SK-N-SH (cell line): ENCODE data around the gene ZNF429. TPM values are rescaled to one million over a fixed set of nuclear protein-coding genes. Genes with fewer than 3 reads are reported as not detected.

Experiments
- CTCF ChIA-PET: fragments of 300-600, 350-600 bp; formaldehyde crosslinking; extraction: SDS; loops from one replicate; lab custom pipeline; 2021; lab: Yijun Ruan, JAX
- POLR2A ChIA-PET: fragments of 350-600 bp; sonication (Branson Sonifier 250); formaldehyde crosslinking; extraction: SDS; loops from one replicate; lab custom pipeline; 2020; ENCODE audit warnings: antibody characterized with exemption, inconsistent platforms; lab: Yijun Ruan, JAX
- DNase-seq: peaks from one replicate; pipeline ENCODE4 v3.0.0; 2012
- H2AFZ ChIP-seq: fragments of 200-600 bp; sonication (generic); 2 replicates; pipeline ENCODE4 v1.8.1; 2016; ENCODE audit warnings: antibody characterized with exemption, mild to moderate bottlenecking, low read depth
- H3F3A ChIP-seq: fragments of 200-600 bp; sonication (generic); replicated peaks from 2 replicates; pipeline ENCODE3; 2016; ENCODE audit warnings: antibody characterized with exemption, mild to moderate bottlenecking; ENCODE audit not compliant: insufficient read depth
- H3K27ac ChIP-seq, 2 experiments: fragments of 200-500 bp in 1 of 2; fragments of 200-600 bp in 1 of 2; sonication (Bioruptor generic) in 1 of 2; sonication (generic), shearing (Covaris generic) in 1 of 2; 2 replicates each; pipeline versions ENCODE4 v1.5.1 to v1.6.1; 2014 to 2016; ENCODE audit warnings: low read depth in 2 of 2, inconsistent platforms in 1 of 2, low read length in 1 of 2, mild to moderate bottlenecking in 1 of 2, mixed read lengths in 1 of 2
- H3K27me3 ChIP-seq: fragments of 200-600 bp; sonication (generic), shearing (Covaris generic); 2 replicates; pipeline ENCODE4 v1.6.1; 2016; ENCODE audit warnings: mixed run types; ENCODE audit not compliant: insufficient read depth
- H3K36me3 ChIP-seq, 2 experiments: fragments of 200-500 bp in 1 of 2; fragments of 200-600 bp in 1 of 2; sonication (Bioruptor generic) in 1 of 2; sonication (generic) in 1 of 2; replicated peaks in 1 of 2; 2 replicates each; pipeline versions ENCODE3 to v1.5.1; 2014 to 2016; ENCODE audit warnings: low read length in 1 of 2, mild to moderate bottlenecking in 1 of 2; ENCODE audit not compliant: insufficient read depth in 2 of 2, control insufficient read depth in 1 of 2
- H3K4me1 ChIP-seq, 2 experiments: fragments of 200-500 bp in 1 of 2; fragments of 200-600 bp in 1 of 2; sonication (Bioruptor generic) in 1 of 2; sonication (generic), shearing (Covaris generic) in 1 of 2; 2 replicates each; pipeline versions ENCODE4 v1.5.1 to v1.6.1; 2014 to 2016; ENCODE audit warnings: low read depth in 1 of 2, low read length in 1 of 2, mixed run types in 1 of 2; ENCODE audit not compliant: insufficient read depth in 2 of 2, control insufficient read depth in 1 of 2
- H3K4me2 ChIP-seq: fragments of 200-600 bp; sonication (generic), shearing (Covaris generic); 2 replicates; pipeline ENCODE4 v1.6.1; 2017; ENCODE audit warnings: mixed run types
- H3K4me3 ChIP-seq, 2 experiments: fragments of 200-500 bp in 1 of 2; fragments of 200-600 bp in 1 of 2; sonication (Bioruptor generic) in 1 of 2; sonication (generic), shearing (Covaris generic) in 1 of 2; 2 replicates each; pipeline versions ENCODE4 v1.5.1 to v1.8.1; 2014 to 2016; ENCODE audit warnings: low read depth in 2 of 2, inconsistent platforms in 1 of 2, low read length in 1 of 2, mild to moderate bottlenecking in 1 of 2, mixed read lengths in 1 of 2, moderate library complexity in 1 of 2
- H3K79me2 ChIP-seq: fragments of 200-600 bp; sonication (generic); 2 replicates; pipeline ENCODE4 v1.8.1; 2017; ENCODE audit warnings: mild to moderate bottlenecking; ENCODE audit not compliant: insufficient read depth
- H3K9ac ChIP-seq: fragments of 200-600 bp; sonication (generic); 2 replicates; pipeline ENCODE4 v1.6.1; 2017; ENCODE audit warnings: mixed run types
- H3K9me2 ChIP-seq: fragments of 200-600 bp; sonication (generic); 2 replicates; pipeline ENCODE4 v1.6.1; 2017; ENCODE audit warnings: mixed run types
- H3K9me3 ChIP-seq: fragments of 200-600 bp; sonication (generic); 2 replicates; pipeline ENCODE4 v1.6.1; 2017; ENCODE audit warnings: mixed run types, mild to moderate bottlenecking, moderate library complexity
- H4K20me1 ChIP-seq: fragments of 200-600 bp; sonication (generic); 2 replicates; pipeline ENCODE4 v1.6.1; 2017; ENCODE audit warnings: mild to moderate bottlenecking, mixed run types; ENCODE audit not compliant: insufficient read depth
- ELF1 ChIP-seq: IDR thresholded peaks from 2 replicates; pipeline ENCODE4 v1.4.0; 2012
- FOXJ3 ChIP-seq: sonication (generic); formaldehyde crosslinking; IDR thresholded peaks from 2 replicates; pipeline ENCODE4 v1.5.1; 2020; ENCODE audit warnings: mild to moderate bottlenecking, missing genetic modification reagents
- FOXM1 ChIP-seq: IDR thresholded peaks from 2 replicates; pipeline ENCODE4 v1.4.0; 2012; ENCODE audit warnings: low read depth, mild to moderate bottlenecking
- GABPA ChIP-seq: IDR thresholded peaks from 2 replicates; pipeline ENCODE4 v1.4.0; 2012; ENCODE audit warnings: low read depth, mild to moderate bottlenecking
- GATA2 ChIP-seq: sonication (generic); formaldehyde crosslinking; IDR thresholded peaks from 2 replicates; pipeline ENCODE4 v1.5.0; 2020; ENCODE audit warnings: mild to moderate bottlenecking, missing genetic modification reagents
- MXI1 ChIP-seq: IDR thresholded peaks from 2 replicates; pipeline ENCODE4 v1.6.1; 2012; ENCODE audit warnings: mild to moderate bottlenecking, low read depth, low read length, improper control_type of control experiment
- NFIC ChIP-seq: IDR thresholded peaks from 2 replicates; pipeline ENCODE4 v1.4.0; 2012; ENCODE audit warnings: borderline replicate concordance
- POLR2AphosphoS5 ChIP-seq: IDR thresholded peaks from 2 replicates; pipeline ENCODE4 v1.6.1; 2012; ENCODE audit warnings: low read depth, low read length
- RCOR1 ChIP-seq: fragments of 150-350 bp; IDR thresholded peaks from 2 replicates; pipeline ENCODE4 v1.6.1; 2017; ENCODE audit warnings: antibody characterized with exemption, low read length
- RXRA ChIP-seq: IDR thresholded peaks from 2 replicates; pipeline ENCODE4 v1.4.0; 2012; ENCODE audit warnings: low read depth, mild to moderate bottlenecking, borderline replicate concordance
- SIN3A ChIP-seq: IDR thresholded peaks from 2 replicates; pipeline ENCODE4 v1.6.1; 2012; ENCODE audit warnings: low read depth, mild to moderate bottlenecking, low read length, moderate library complexity, borderline replicate concordance
- SMC3 ChIP-seq: IDR thresholded peaks from 2 replicates; pipeline ENCODE4 v1.6.1; 2012; ENCODE audit warnings: low read depth, low read length, improper control_type of control experiment
- TAF1 ChIP-seq: IDR thresholded peaks from 2 replicates; pipeline ENCODE4 v1.6.1; 2012; ENCODE audit warnings: low read depth, mild to moderate bottlenecking, low read length, moderate library complexity, borderline replicate concordance
- WGBS: methylation state at CpG from one replicate; pipeline ENCODE4 v1.1.6; 2017; ENCODE audit warnings: low lambda C conversion rate; 5-methylcytosine and 5-hydroxymethylcytosine counted together
- polyA plus RNA-seq, 3 experiments: library from polyadenylated mRNA; depleted of rRNA; stranded (reverse); fragments of >200 nt; gene quantifications; 2 replicates each; pipeline ENCODE4 v1.2.3, GENCODE V29; 2012
- TF ChIP-seq, protein P1 (sequence below): IDR thresholded peaks from 2 replicates; pipeline ENCODE4 v1.4.0; 2012; ENCODE audit warnings: low read depth, borderline replicate concordance
- TF ChIP-seq, protein P2 (sequence below): IDR thresholded peaks from 2 replicates; pipeline ENCODE4 v1.4.0; 2012; ENCODE audit warnings: low read depth
- TF ChIP-seq, protein P3 (sequence below): IDR thresholded peaks from 2 replicates; pipeline ENCODE4 v1.4.0; 2012; ENCODE audit warnings: low read depth, borderline replicate concordance
- TF ChIP-seq, protein P4 (sequence below): fragments of 200-600 bp; sonication (generic); IDR thresholded peaks from 2 replicates; pipeline ENCODE4 v1.6.1; 2017; ENCODE audit warnings: antibody characterized with exemption, mild to moderate bottlenecking, moderate library complexity

Gene ZNF429
- polyA plus RNA-seq, 1 of the 3 experiments (the other 2 are of a cell fraction), result 5.6 TPM

DNA sequence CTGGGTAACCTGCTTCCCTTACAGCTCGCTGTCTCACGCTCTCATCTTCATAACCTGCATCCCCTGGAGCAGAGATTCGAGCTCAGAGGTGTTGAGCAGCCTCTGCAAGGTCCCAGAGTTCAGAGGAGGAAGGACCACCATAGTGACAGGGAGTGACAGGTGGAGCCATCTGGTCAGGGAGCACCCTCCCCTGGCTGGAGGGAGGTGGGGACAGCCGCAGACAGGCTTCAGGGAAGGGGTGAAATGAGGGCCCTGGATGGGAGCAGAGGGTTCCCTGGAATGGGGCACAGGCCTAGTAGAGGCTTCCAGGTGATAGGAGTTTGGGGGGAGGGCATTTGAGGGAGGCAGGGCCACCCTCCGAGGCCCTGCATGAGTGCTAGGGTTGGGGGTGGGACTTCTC, 82.1 kb downstream of the ZNF429 start:
- Histone ChIP-seq H3K4me1 (no peaks in the 10 kb centered on the region; a peak in 1 of 4 replicates), H3K9ac (no peak overlapping the region), H4K20me1 (no peaks in the 10 kb centered on the region), H3K79me2 (no peaks in the 10 kb centered on the region), H3F3A (no peaks in the 10 kb centered on the region), H3K36me3 (no peaks in the 10 kb centered on the region), H3K9me3 (no peaks in the 10 kb centered on the region), H3K4me3 (no peak overlapping the region), H3K27ac (no peak overlapping the region), H3K4me2 (no peak overlapping the region), H3K9me2 (no peaks in the 10 kb centered on the region), H2AFZ (no peak overlapping the region), H3K27me3 (no peaks in the 10 kb centered on the region)
- WGBS, result 41% methylated on average over 4 of the region's 5 CpGs
- TF ChIP-seq FOXM1 (no peak), TAF1 (no peak)
- no peak for DNase-seq
- ChIA-PET CTCF (no interaction called here), POLR2A (no interaction called here)

DNA sequence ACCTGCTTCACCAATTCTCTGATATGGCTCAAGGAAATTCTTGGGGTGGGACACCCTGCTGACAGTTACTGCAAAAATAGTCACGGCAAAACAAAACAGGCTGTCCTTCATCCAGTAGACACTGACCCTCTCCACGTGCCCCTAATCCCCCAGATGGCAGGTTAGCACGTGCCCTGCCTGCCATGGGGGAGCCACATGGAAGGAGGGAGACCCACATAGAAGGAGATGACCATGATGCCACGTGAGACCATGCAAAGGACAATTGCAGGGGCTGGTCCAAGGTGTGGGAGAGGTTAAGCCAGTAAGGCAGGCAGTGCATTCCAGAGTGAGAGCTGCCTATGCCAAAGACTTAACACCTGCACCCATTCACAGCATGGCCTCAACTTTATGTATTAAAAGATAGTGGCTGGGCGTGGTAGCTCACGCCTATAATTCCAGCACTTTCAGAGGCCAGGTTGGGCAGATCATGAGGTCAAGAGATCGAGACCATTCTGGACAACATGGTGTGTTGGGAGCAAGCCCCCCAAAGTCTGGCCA, 82.7 kb downstream of the ZNF429 start:
- CTCF ChIA-PET, result no interaction called here
- no peaks in the 10 kb centered on the region for H4K20me1 ChIP-seq
- POLR2A ChIA-PET, result no interaction called here

GRCh38 chr19:21590867-21591266, 85.5 kb downstream of the ZNF429 start:
- H3K27me3 ChIP-seq, result no peaks in the 10 kb centered on the region
- no peak for DNase-seq
- ChIA-PET CTCF (interaction anchor here (1.2 kb wide), 1 partner anchor 11 kb away, joined by 3 read pairs; no protein-coding TSS in a partner anchor), POLR2A (no interaction called here)
- H4K20me1 ChIP-seq, result no peaks in the 10 kb centered on the region
- H3K36me3 ChIP-seq, result no peaks in the 10 kb centered on the region
- no peaks in the 10 kb centered on the region for H3K9me2 ChIP-seq
- H3K4me2 ChIP-seq, result no peak overlapping the region
- H3K4me3 ChIP-seq, result no peak overlapping the region
- TF ChIP-seq GABPA (no peak), NFIC (no peak), RXRA (no peak), ELF1 (no peak)
- TF ChIP-seq, protein P1, sequence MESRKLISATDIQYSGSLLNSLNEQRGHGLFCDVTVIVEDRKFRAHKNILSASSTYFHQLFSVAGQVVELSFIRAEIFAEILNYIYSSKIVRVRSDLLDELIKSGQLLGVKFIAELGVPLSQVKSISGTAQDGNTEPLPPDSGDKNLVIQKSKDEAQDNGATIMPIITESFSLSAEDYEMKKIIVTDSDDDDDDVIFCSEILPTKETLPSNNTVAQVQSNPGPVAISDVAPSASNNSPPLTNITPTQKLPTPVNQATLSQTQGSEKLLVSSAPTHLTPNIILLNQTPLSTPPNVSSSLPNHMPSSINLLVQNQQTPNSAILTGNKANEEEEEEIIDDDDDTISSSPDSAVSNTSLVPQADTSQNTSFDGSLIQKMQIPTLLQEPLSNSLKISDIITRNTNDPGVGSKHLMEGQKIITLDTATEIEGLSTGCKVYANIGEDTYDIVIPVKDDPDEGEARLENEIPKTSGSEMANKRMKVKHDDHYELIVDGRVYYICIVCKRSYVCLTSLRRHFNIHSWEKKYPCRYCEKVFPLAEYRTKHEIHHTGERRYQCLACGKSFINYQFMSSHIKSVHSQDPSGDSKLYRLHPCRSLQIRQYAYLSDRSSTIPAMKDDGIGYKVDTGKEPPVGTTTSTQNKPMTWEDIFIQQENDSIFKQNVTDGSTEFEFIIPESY, result no peak
- TF ChIP-seq, protein P2, sequence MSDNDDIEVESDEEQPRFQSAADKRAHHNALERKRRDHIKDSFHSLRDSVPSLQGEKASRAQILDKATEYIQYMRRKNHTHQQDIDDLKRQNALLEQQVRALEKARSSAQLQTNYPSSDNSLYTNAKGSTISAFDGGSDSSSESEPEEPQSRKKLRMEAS, result no peak
- TF ChIP-seq, protein P3, sequence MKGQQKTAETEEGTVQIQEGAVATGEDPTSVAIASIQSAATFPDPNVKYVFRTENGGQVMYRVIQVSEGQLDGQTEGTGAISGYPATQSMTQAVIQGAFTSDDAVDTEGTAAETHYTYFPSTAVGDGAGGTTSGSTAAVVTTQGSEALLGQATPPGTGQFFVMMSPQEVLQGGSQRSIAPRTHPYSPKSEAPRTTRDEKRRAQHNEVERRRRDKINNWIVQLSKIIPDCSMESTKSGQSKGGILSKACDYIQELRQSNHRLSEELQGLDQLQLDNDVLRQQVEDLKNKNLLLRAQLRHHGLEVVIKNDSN, result no peak
- no peak overlapping the region for H2AFZ ChIP-seq
- H3K9me3 ChIP-seq, result no peaks in the 10 kb centered on the region
- no peaks in the 10 kb centered on the region for H3K79me2 ChIP-seq
- no peak overlapping the region for H3K9ac ChIP-seq
- no peaks in the 10 kb centered on the region for H3F3A ChIP-seq
- no peaks in the 10 kb centered on the region; a peak in 1 of 4 replicates for H3K4me1 ChIP-seq
- H3K27ac ChIP-seq, result no peak overlapping the region
- WGBS, result 15% methylated on average over 2 of the region's 2 CpGs

More for the DNA sequence above, 82.7 kb downstream of the ZNF429 start:
- Histone ChIP-seq H3K79me2 (no peaks in the 10 kb centered on the region), H3F3A (no peaks in the 10 kb centered on the region), H3K27me3 (no peaks in the 10 kb centered on the region), H3K36me3 (no peaks in the 10 kb centered on the region), H3K9me3 (no peaks in the 10 kb centered on the region), H3K9me2 (no peaks in the 10 kb centered on the region), H3K4me1 (no peaks in the 10 kb centered on the region; a peak in 1 of 4 replicates), H3K9ac (no peak overlapping the region), H2AFZ (no peak overlapping the region), H3K4me3 (no peak overlapping the region), H3K4me2 (no peak overlapping the region), H3K27ac (no peak overlapping the region)
- TF ChIP-seq RCOR1 (no peak), FOXJ3 (CRISPR knock-in tag) (no peak), RXRA (no peak), MXI1 (no peak), SMC3 (no peak), SIN3A (no peak), GATA2 (CRISPR knock-in tag) (no peak), POLR2AphosphoS5 (no peak), NFIC (no peak)
- TF ChIP-seq, protein P4, sequence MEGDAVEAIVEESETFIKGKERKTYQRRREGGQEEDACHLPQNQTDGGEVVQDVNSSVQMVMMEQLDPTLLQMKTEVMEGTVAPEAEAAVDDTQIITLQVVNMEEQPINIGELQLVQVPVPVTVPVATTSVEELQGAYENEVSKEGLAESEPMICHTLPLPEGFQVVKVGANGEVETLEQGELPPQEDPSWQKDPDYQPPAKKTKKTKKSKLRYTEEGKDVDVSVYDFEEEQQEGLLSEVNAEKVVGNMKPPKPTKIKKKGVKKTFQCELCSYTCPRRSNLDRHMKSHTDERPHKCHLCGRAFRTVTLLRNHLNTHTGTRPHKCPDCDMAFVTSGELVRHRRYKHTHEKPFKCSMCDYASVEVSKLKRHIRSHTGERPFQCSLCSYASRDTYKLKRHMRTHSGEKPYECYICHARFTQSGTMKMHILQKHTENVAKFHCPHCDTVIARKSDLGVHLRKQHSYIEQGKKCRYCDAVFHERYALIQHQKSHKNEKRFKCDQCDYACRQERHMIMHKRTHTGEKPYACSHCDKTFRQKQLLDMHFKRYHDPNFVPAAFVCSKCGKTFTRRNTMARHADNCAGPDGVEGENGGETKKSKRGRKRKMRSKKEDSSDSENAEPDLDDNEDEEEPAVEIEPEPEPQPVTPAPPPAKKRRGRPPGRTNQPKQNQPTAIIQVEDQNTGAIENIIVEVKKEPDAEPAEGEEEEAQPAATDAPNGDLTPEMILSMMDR, result no peak
- 47% methylated on average over 7 of the region's 7 CpGs for WGBS
- DNase-seq, result no peak
